Liver (tissue), 9 donors: ENCODE data around the gene MAP4K2. TPM values are rescaled to one million over a fixed set of nuclear protein-coding genes. Genes with fewer than 3 reads are reported as not detected.

Experiments
- DNase-seq: peaks from one replicate; pipeline ENCODE4 v3.0.0-alpha.2; 2017; ENCODE audit warnings: low spot score
- H3K27ac ChIP-seq, 2 donors: one replicate each; pipeline ENCODE4 v1.7.0; 2013; ENCODE audit warnings: inconsistent platforms in 2 of 2, low read length in 2 of 2, control low read depth in 1 of 2, low read depth in 1 of 2, mild to moderate bottlenecking in 1 of 2
- H3K27me3 ChIP-seq, 4 donors: one replicate each; pipeline versions ENCODE4 v1.6.1 to v1.7.0; 2013; ENCODE audit warnings: low read length in 3 of 4, inconsistent platforms in 1 of 4, mild to moderate bottlenecking in 1 of 4, moderate library complexity in 1 of 4; ENCODE audit not compliant: control insufficient read depth in 4 of 4, insufficient read depth in 4 of 4
- H3K36me3 ChIP-seq, 4 donors: one replicate each; pipeline versions ENCODE4 v1.6.1 to v1.7.0; 2013; ENCODE audit warnings: low read length in 3 of 4, mild to moderate bottlenecking in 3 of 4, low read depth in 1 of 4, moderate library complexity in 1 of 4; ENCODE audit not compliant: control insufficient read depth in 4 of 4, insufficient read depth in 3 of 4
- H3K4me1 ChIP-seq, 4 donors: one replicate each; pipeline versions ENCODE4 v1.6.1 to v1.7.0; 2013; ENCODE audit warnings: low read length in 3 of 4, mild to moderate bottlenecking in 3 of 4, moderate library complexity in 1 of 4; ENCODE audit not compliant: control insufficient read depth in 4 of 4, insufficient read depth in 4 of 4
- H3K4me3 ChIP-seq, 3 donors: one replicate each; pipeline versions ENCODE4 v1.6.1 to v1.7.0; 2013; ENCODE audit warnings: low read length in 3 of 3, control low read depth in 1 of 3, low read depth in 1 of 3, mild to moderate bottlenecking in 1 of 3
- H3K9ac ChIP-seq, 2 donors: one replicate each; pipeline ENCODE4 v1.7.0; 2013; ENCODE audit warnings: low read length in 2 of 2, mild to moderate bottlenecking in 2 of 2, moderate library complexity in 2 of 2, control low read depth in 1 of 2, low read depth in 1 of 2
- H3K9me3 ChIP-seq, 4 donors: one replicate each; pipeline versions ENCODE4 v1.6.1 to v1.7.0; 2013; ENCODE audit warnings: low read length in 3 of 4; ENCODE audit not compliant: control insufficient read depth in 4 of 4
- FOXA1 ChIP-seq: IDR thresholded peaks from 2 replicates; pipeline ENCODE4 v1.6.1; 2016; ENCODE audit warnings: antibody characterized with exemption
- HNF4A ChIP-seq, 2 donors: conservative IDR thresholded peaks; 2 replicates each; pipeline ENCODE4 v1.6.1; 2016; ENCODE audit warnings: antibody characterized with exemption in 2 of 2, mild to moderate bottlenecking in 2 of 2
- REST ChIP-seq: IDR thresholded peaks from 2 replicates; pipeline ENCODE4 v1.6.1; 2016; ENCODE audit warnings: antibody characterized with exemption, mild to moderate bottlenecking
- RXRA ChIP-seq, 2 donors: IDR thresholded peaks; 2 replicates each; pipeline ENCODE4 v1.6.1; 2017 to 2018; ENCODE audit warnings: antibody characterized with exemption in 2 of 2, mild to moderate bottlenecking in 1 of 2
- TAF1 ChIP-seq: conservative IDR thresholded peaks from 2 replicates; pipeline ENCODE4 v1.6.1; 2016; ENCODE audit warnings: antibody characterized with exemption, mild to moderate bottlenecking
- WGBS: extraction: QIAGEN DNeasy Blood & Tissue Kit; methylation state at CpG from one replicate; pipeline ENCODE4 v1.1.7; 2013; 5-methylcytosine and 5-hydroxymethylcytosine counted together
- polyA plus RNA-seq, 2 donors: library from polyadenylated mRNA; stranded (reverse) in 1 of 2; unstranded in 1 of 2; fragments of 200-250 nt in 1 of 2; fragments of >200 nt in 1 of 2; fragmentation: Nextera tagmentation in 1 of 2; extraction: Ambion mirVana in 1 of 2; gene quantifications; one replicate each; pipeline versions ENCODE4 v1.2.1 to v1.2.3, GENCODE V29; 2013 to 2015
- total RNA-seq, 2 donors: library from RNA; depleted of rRNA; stranded (reverse); fragments of >200 nt; gene quantifications; one replicate each; pipeline ENCODE4 v1.2.3, GENCODE V29; 2014
- donor health status: healthy.
- donor health status: healthy.
- donor health status: healthy.
- donor health status: healthy.
- donor health status: healthy.

The MAP4K2 gene
- total and polyA plus RNA-seq, 4 donors: 2.1 to 6.9 (median 3.5) TPM

DNA sequence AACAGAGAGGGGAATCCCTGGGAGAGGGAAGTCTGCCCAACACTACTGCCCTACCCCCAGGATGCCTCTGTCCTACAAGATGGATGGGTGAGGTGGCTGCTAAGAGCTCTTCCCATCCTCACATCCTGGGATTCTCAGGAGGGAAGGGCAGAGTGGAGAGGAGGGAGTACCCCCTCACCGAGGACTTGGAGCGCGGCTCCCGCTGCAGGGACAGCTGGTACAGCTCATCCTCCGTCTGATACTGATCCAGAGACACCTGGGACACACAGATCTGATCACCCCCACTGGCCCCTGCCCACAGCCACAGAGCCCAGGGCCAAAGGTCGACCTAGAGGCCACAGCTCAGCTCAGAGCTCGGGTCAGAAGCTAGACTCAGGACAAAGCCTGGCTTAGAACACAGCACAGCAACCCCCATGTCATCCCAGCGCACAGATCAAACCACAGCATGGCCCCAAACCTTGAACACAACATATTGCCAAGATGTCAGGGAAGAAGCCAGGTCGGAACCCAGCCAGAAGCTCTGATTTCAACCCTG is 67.2 kb downstream of the MAP4K2 start:
- Histone ChIP-seq H3K36me3 (peaks cover 0 to 3% (median 0%) of the 10 kb centered on the region in 4 donors), H3K9me3 (no peaks in the 10 kb centered on the region), H3K9ac (no peak overlapping the region), H3K4me3 (no peak overlapping the region), H3K27me3 (no peaks in the 10 kb centered on the region), H3K4me1 (peaks cover 11 to 21% (median 14%) of the 10 kb centered on the region in 4 donors), H3K27ac (no peak overlapping the region)
- 48% methylated on average over 9 of the region's 9 CpGs for WGBS
- TF ChIP-seq HNF4A (conservative IDR thresholded peaks at IDR 0.05) (peak; percentile 53 to 75), REST (no peak), FOXA1 (no peak), RXRA (IDR thresholded peaks at IDR 0.05) (peak in 1 of 2 donors; percentile 47), TAF1 (no peak)
- no peak for DNase-seq

Other genes starting within 250 kb of the MAP4K2 start
- under 1 TPM; 0.23 to 0.33 TPM for gene SLC22A11, start 247.3 kb downstream of the MAP4K2 start, total RNA-seq
- under 1 TPM in 1 of 2 donors, not detected in 1; 0.09 TPM for gene SLC22A11, start 247.3 kb downstream of the MAP4K2 start, polyA plus RNA-seq
- gene SLC22A12, start 212.0 kb downstream of the MAP4K2 start, total RNA-seq: under 1 TPM in 1 of 2 donors, not detected in 1; under 0.01 TPM
- gene SLC22A12, start 212.0 kb downstream of the MAP4K2 start, polyA plus RNA-seq: under 1 TPM in 1 of 2 donors, not detected in 1; 0.02 TPM
- under 1 TPM; 0.17 to 0.79 TPM for gene NRXN2, start 80.0 kb downstream of the MAP4K2 start, total RNA-seq
- 1 to 10 TPM; 2.1 to 2.8 TPM for gene NRXN2, start 80.0 kb downstream of the MAP4K2 start, polyA plus RNA-seq
- 10 to 100 TPM; 12.1 to 14.9 TPM for gene RASGRP2, start 59.1 kb downstream of the MAP4K2 start, total RNA-seq
- 1 to 10 TPM; 2.7 to 5.2 TPM for gene RASGRP2, start 59.1 kb downstream of the MAP4K2 start, polyA plus RNA-seq
- gene PYGM, start 43.2 kb downstream of the MAP4K2 start, total RNA-seq: 1 to 10 TPM in 1 of 2 donors, under 1 TPM in 1; 0.23 to 1.3 TPM
- gene PYGM, start 43.2 kb downstream of the MAP4K2 start, polyA plus RNA-seq: under 1 TPM; 0.26 to 0.32 TPM
- 100 to 1,000 TPM in 1 of 2 donors, 10 to 100 TPM in 1; 46.2 to 135 TPM for gene SF1, start 24.7 kb downstream of the MAP4K2 start, total RNA-seq
- gene SF1, start 24.7 kb downstream of the MAP4K2 start, polyA plus RNA-seq: 10 to 100 TPM; 44.9 to 54.0 TPM
- 10 to 100 TPM; 12.1 to 15.1 TPM for gene MEN1, start 7.3 kb upstream of the MAP4K2 start, total RNA-seq
- 10 to 100 TPM in 1 of 2 donors, 1 to 10 TPM in 1; 9.0 to 14.7 TPM for gene MEN1, start 7.3 kb upstream of the MAP4K2 start, polyA plus RNA-seq
- gene CDC42BPG, start 41.4 kb upstream of the MAP4K2 start, total RNA-seq: 1 to 10 TPM in 1 of 2 donors, under 1 TPM in 1; 0.75 to 1.2 TPM
- gene CDC42BPG, start 41.4 kb upstream of the MAP4K2 start, polyA plus RNA-seq: under 1 TPM; 0.18 to 0.40 TPM
- gene EHD1, start 75.4 kb upstream of the MAP4K2 start, total RNA-seq: 10 to 100 TPM; 27.3 to 36.4 TPM
- 10 to 100 TPM in 1 of 2 donors, 1 to 10 TPM in 1; 8.3 to 11.1 TPM for gene EHD1, start 75.4 kb upstream of the MAP4K2 start, polyA plus RNA-seq
- 10 to 100 TPM; 18.3 to 27.8 TPM for gene ATG2A, start 114.0 kb upstream of the MAP4K2 start, total RNA-seq
- gene ATG2A, start 114.0 kb upstream of the MAP4K2 start, polyA plus RNA-seq: 10 to 100 TPM; 15.6 to 34.1 TPM
- gene PPP2R5B, start 121.5 kb upstream of the MAP4K2 start, total RNA-seq: 1 to 10 TPM; 5.3 to 6.6 TPM
- gene PPP2R5B, start 121.5 kb upstream of the MAP4K2 start, polyA plus RNA-seq: 1 to 10 TPM; 2.9 to 4.9 TPM
- gene GPHA2, start 132.7 kb upstream of the MAP4K2 start, total RNA-seq: not detected
- gene GPHA2, start 132.7 kb upstream of the MAP4K2 start, polyA plus RNA-seq: not detected
- gene MAJIN, start 168.9 kb upstream of the MAP4K2 start, total RNA-seq: not detected
- gene MAJIN, start 168.9 kb upstream of the MAP4K2 start, polyA plus RNA-seq: under 1 TPM; 0.09 to 0.31 TPM
- gene BATF2, start 193.8 kb upstream of the MAP4K2 start, total RNA-seq: 1 to 10 TPM in 1 of 2 donors, under 1 TPM in 1; 0.51 to 1.2 TPM
- 1 to 10 TPM; 1.6 to 3.2 TPM for gene BATF2, start 193.8 kb upstream of the MAP4K2 start, polyA plus RNA-seq
- gene ARL2, start 210.9 kb upstream of the MAP4K2 start, total RNA-seq: 10 to 100 TPM; 10.8 to 17.1 TPM
- 10 to 100 TPM; 12.9 to 19.5 TPM for gene ARL2, start 210.9 kb upstream of the MAP4K2 start, polyA plus RNA-seq
- gene SNX15, start 224.2 kb upstream of the MAP4K2 start, total RNA-seq: 1 to 10 TPM; 4.5 to 7.2 TPM
- gene SNX15, start 224.2 kb upstream of the MAP4K2 start, polyA plus RNA-seq: 1 to 10 TPM; 4.8 to 6.7 TPM
- 1 to 10 TPM; 3.8 to 7.9 TPM for gene SAC3D1, start 238.0 kb upstream of the MAP4K2 start, total RNA-seq
- 1 to 10 TPM; 6.1 to 7.4 TPM for gene SAC3D1, start 238.0 kb upstream of the MAP4K2 start, polyA plus RNA-seq